SU-DHL-6 (cell line): ENCODE results near the gene MOB3A.

Source experiments
- H2AFZ ChIP-seq: fragments of 200-600 bp; sonication (generic); 2 replicates; pipeline ENCODE4 v1.6.1; 2014; ENCODE audit warnings: low read depth, mild to moderate bottlenecking, moderate library complexity, mixed read lengths, antibody characterized with exemption, low read length; ENCODE audit not compliant: severe bottlenecking
- H3F3A ChIP-seq: fragments of 200-600 bp; shearing (Covaris generic); 2 replicates; pipeline ENCODE4 v1.6.0; 2016; ENCODE audit warnings: antibody characterized with exemption, mild to moderate bottlenecking; ENCODE audit not compliant: insufficient read depth
- H3K27ac ChIP-seq: fragments of 200-600 bp; sonication (generic); 2 replicates; pipeline ENCODE4 v1.5.1; 2016; ENCODE audit warnings: low read depth, mild to moderate bottlenecking, low read length, moderate library complexity, mixed read lengths
- H3K27me3 ChIP-seq: fragments of 200-600 bp; sonication (generic), shearing (Covaris generic); 2 replicates; pipeline ENCODE4 v1.6.0; 2014; ENCODE audit warnings: mild to moderate bottlenecking, low read length
- H3K36me3 ChIP-seq: fragments of 200-600 bp; sonication (generic); 2 replicates; pipeline ENCODE4 v1.6.1; 2014; ENCODE audit warnings: mild to moderate bottlenecking, low read length, mixed read lengths
- H3K4me2 ChIP-seq: fragments of 300-600, 200-600 bp; shearing (Covaris generic), sonication (generic); 2 replicates; pipeline ENCODE4 v1.6.0; 2014; ENCODE audit warnings: low read length, low read depth, mild to moderate bottlenecking; ENCODE audit not compliant: poor library complexity, severe bottlenecking
- H3K4me3 ChIP-seq: fragments of 200-600 bp; sonication (generic); 2 replicates; pipeline ENCODE4 v1.5.1; 2014; ENCODE audit warnings: antibody characterized with exemption, low read length, mild to moderate bottlenecking, mixed read lengths; ENCODE audit not compliant: insufficient read depth, poor library complexity, severe bottlenecking
- H3K79me2 ChIP-seq: fragments of 200-600 bp; sonication (generic); 2 replicates; pipeline ENCODE4 v1.6.1; 2014; ENCODE audit warnings: mild to moderate bottlenecking, low read length, moderate library complexity; ENCODE audit not compliant: insufficient read depth
- H3K9ac ChIP-seq: fragments of 200-600 bp; sonication (generic); 2 replicates; pipeline ENCODE4 v1.7.0; 2014; ENCODE audit warnings: mild to moderate bottlenecking, low read length
- H3K9me2 ChIP-seq: fragments of 200-600 bp; sonication (generic); replicated peaks from 2 replicates; pipeline ENCODE4 v1.6.1; 2014; ENCODE audit warnings: low read length; ENCODE audit not compliant: insufficient read depth
- H3K9me3 ChIP-seq: fragments of 200-600 bp; sonication (generic); 2 replicates; pipeline ENCODE4 v1.6.1; 2014; ENCODE audit warnings: low read length, mixed read lengths; ENCODE audit not compliant: insufficient read depth
- H4K20me1 ChIP-seq: fragments of 200-600 bp; sonication (generic); 2 replicates; pipeline ENCODE4 v1.6.1; 2014; ENCODE audit warnings: low read depth, mild to moderate bottlenecking, antibody characterized with exemption, low read length, moderate library complexity, mixed read lengths
- CTCF ChIP-seq: fragments of 200-600 bp; sonication (generic); IDR thresholded peaks from one replicate; pipeline ENCODE4 v1.5.1; 2017; ENCODE audit warnings: antibody characterized with exemption, mild to moderate bottlenecking, low read length, moderate library complexity; ENCODE audit not compliant: insufficient read depth, poor library complexity, severe bottlenecking
- EZH2phosphoT487 ChIP-seq: fragments of 200-600 bp; sonication (generic), shearing (Covaris generic); conservative IDR thresholded peaks from 2 replicates; pipeline ENCODE4 v1.6.1; 2018; ENCODE audit warnings: mild to moderate bottlenecking, antibody characterized with exemption, low read length, moderate library complexity, mixed read lengths

The MOB3A gene

GRCh38 chr19:2072757-2073551 lies 23.2 kb downstream of the MOB3A start:
- H3K36me3 ChIP-seq, result peaks cover 19% of the 10 kb centered on the region
- H3K9me3 ChIP-seq, result no peaks in the 10 kb centered on the region
- no peak overlapping the region for H3K9ac ChIP-seq
- H3K4me3 ChIP-seq, result no peak overlapping the region
- TF ChIP-seq CTCF (no peak), EZH2phosphoT487 (no peak)
- H3K27me3 ChIP-seq, result no peaks in the 10 kb centered on the region
- H4K20me1 ChIP-seq, result no peaks in the 10 kb centered on the region; the same call in 1 of the 2 replicates
- H2AFZ ChIP-seq, result no peak overlapping the region
- peak overlapping the region; percentile 78 for H3K27ac ChIP-seq
- H3K4me2 ChIP-seq, result no peak overlapping the region
- no peaks in the 10 kb centered on the region for H3K9me2 ChIP-seq
- peaks cover 14% of the 10 kb centered on the region; the same call in 1 of the 2 replicates for H3K79me2 ChIP-seq
- H3F3A ChIP-seq, result peaks cover 57% of the 10 kb centered on the region

- H3K9me2 ChIP-seq, result no peaks in the 10 kb centered on the region
- H3K27ac ChIP-seq, result no peak overlapping the region
- H3K36me3 ChIP-seq, result peaks cover 19% of the 10 kb centered on the region
- peaks cover 8% of the 10 kb centered on the region; the same call in 1 of the 2 replicates for H3K79me2 ChIP-seq
- peaks cover 66% of the 10 kb centered on the region for H3F3A ChIP-seq
- H3K9me3 ChIP-seq, result no peaks in the 10 kb centered on the region
- H3K4me3 ChIP-seq, result no peak overlapping the region
- TF ChIP-seq CTCF, result no peak
- no peak for TF ChIP-seq EZH2phosphoT487
- no peak overlapping the region for H3K4me2 ChIP-seq
- no peaks in the 10 kb centered on the region; the same call in 1 of the 2 replicates for H4K20me1 ChIP-seq
- no peak overlapping the region for H2AFZ ChIP-seq
- no peaks in the 10 kb centered on the region for H3K27me3 ChIP-seq
- H3K9ac ChIP-seq, result no peak overlapping the region
Measured at GRCh38 chr19:2070986-2071673, 25.0 kb downstream of the MOB3A start.

- H3K4me3 ChIP-seq, result no peak overlapping the region
- peaks cover 17% of the 10 kb centered on the region for H3K36me3 ChIP-seq
- no peaks in the 10 kb centered on the region for H3K9me2 ChIP-seq
- no peaks in the 10 kb centered on the region; the same call in 1 of the 2 replicates for H4K20me1 ChIP-seq
- H3K27ac ChIP-seq, result no peak overlapping the region
- TF ChIP-seq EZH2phosphoT487 (no peak), CTCF (no peak)
- no peaks in the 10 kb centered on the region for H3K27me3 ChIP-seq
- no peak overlapping the region for H3K9ac ChIP-seq
- H3K79me2 ChIP-seq, result peaks cover 5% of the 10 kb centered on the region; the same call in 1 of the 2 replicates
- H3K9me3 ChIP-seq, result no peaks in the 10 kb centered on the region
- no peak overlapping the region for H2AFZ ChIP-seq
- H3F3A ChIP-seq, result peaks cover 64% of the 10 kb centered on the region
- H3K4me2 ChIP-seq, result no peak overlapping the region
Measured at GRCh38 chr19:2070436-2070827, 25.7 kb downstream of the MOB3A start.
